ENCODE data around the gene CENPO. TPM values are rescaled to one million over a fixed set of nuclear protein-coding genes. Genes with fewer than 3 reads are reported as not detected.

CENPO gene
- total RNA-seq, 1 donor from 2014 or later, result 18.0 TPM

DNA sequence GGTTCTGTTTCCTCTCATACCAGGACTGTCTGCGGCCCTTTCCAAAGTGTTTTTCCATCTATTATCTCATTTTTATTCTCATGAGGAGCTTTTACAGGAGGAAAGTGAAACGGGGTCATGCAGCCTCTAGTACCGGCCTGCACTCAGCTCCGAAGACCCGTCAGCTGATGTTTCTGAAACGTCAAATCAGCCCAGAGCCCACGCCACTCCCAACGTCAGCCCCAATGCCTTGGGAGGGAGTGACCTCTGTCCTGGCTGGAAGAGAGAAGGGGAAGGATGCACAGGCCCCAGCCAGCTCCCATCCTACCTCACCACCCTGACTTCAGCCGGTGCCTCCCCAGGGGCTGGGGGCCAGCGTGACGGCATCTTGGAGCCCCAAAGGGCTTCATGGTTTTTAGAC is 68.3 kb downstream of the CENPO start:
- TF ChIP-seq, protein P1, sequence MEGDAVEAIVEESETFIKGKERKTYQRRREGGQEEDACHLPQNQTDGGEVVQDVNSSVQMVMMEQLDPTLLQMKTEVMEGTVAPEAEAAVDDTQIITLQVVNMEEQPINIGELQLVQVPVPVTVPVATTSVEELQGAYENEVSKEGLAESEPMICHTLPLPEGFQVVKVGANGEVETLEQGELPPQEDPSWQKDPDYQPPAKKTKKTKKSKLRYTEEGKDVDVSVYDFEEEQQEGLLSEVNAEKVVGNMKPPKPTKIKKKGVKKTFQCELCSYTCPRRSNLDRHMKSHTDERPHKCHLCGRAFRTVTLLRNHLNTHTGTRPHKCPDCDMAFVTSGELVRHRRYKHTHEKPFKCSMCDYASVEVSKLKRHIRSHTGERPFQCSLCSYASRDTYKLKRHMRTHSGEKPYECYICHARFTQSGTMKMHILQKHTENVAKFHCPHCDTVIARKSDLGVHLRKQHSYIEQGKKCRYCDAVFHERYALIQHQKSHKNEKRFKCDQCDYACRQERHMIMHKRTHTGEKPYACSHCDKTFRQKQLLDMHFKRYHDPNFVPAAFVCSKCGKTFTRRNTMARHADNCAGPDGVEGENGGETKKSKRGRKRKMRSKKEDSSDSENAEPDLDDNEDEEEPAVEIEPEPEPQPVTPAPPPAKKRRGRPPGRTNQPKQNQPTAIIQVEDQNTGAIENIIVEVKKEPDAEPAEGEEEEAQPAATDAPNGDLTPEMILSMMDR (conservative IDR thresholded peaks at IDR 0.05; ENCODE audit: low read depth, low read length), result no peak
- DNase-seq (ENCODE audit: low read depth), result no peak
- H3K4me3 ChIP-seq (ENCODE audit: low read depth, low read length), result no peak overlapping the region

DNA sequence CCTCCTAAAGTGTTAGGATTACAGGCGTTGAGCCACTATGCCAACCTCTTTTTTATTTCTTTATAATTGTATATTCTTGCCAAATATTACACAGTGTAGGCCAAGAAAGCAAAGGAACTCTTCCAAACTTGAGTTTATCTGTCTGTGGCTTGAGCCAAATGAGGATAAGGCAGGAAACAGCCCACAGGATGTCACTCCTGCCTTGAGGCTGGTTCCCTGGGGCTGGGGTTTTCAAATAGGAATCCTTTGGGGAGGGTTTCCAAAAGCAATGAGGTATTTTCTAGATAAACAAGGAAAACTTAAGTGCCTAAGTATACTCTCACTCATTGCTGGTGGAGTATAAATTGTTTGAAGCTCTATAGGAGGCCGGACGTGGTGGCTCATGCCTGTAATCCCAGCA is 70.4 kb downstream of the CENPO start:
- no peak for DNase-seq (ENCODE audit: low read depth)
- H3K4me3 ChIP-seq (ENCODE audit: low read depth, low read length), result no peak overlapping the region
- TF ChIP-seq, protein P1 (conservative IDR thresholded peaks at IDR 0.05; ENCODE audit: low read depth, low read length), result no peak

DNA sequence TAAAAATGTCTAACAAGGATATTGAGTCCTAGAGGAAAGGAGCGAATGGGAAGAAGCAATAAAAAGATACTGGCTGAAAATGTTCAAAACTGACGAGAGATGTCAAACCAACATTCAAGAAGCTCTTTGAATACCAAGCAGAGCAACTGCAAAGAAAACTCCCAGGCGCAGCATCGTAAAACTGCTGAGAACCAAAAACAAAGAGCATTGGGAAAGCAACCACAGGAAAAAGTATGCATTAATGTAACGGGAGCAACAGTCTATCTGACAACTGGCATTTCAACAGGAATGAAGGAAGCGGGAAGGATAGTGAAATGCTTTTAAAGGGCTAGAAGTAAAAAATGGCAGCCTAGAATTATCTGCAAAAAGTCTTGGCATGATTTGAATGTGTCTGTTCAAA is 73.7 kb downstream of the CENPO start:
- TF ChIP-seq, protein P1 (conservative IDR thresholded peaks at IDR 0.05; ENCODE audit: low read depth, low read length), result no peak
- H3K4me3 ChIP-seq (ENCODE audit: low read depth, low read length), result no peak overlapping the region
- DNase-seq (ENCODE audit: low read depth), result no peak

DNA sequence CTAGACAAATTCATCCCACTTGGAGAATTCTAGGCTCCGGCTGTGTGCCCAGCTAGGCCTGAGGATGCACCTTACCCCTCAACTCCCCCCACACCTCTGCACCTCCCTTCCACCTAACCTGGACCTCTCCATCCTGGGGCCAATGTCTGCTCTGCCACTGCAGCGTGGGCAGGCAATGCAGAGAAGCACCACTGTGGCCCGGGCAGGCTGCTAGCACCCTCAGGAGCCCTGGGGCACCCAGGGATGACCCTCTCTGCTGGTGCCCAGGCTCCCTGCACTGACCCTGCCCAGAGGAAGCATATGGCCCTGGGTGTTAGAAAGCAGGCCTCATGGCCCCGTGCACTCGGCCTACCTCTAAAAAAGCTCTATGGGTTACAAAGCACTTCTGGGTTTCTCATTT is 77.2 kb downstream of the CENPO start:
- no peak for DNase-seq (ENCODE audit: low read depth)
- H3K4me3 ChIP-seq (ENCODE audit: low read depth, low read length), result no peak overlapping the region
- TF ChIP-seq, protein P1 (conservative IDR thresholded peaks at IDR 0.05; ENCODE audit: low read depth, low read length), result no peak

DNA sequence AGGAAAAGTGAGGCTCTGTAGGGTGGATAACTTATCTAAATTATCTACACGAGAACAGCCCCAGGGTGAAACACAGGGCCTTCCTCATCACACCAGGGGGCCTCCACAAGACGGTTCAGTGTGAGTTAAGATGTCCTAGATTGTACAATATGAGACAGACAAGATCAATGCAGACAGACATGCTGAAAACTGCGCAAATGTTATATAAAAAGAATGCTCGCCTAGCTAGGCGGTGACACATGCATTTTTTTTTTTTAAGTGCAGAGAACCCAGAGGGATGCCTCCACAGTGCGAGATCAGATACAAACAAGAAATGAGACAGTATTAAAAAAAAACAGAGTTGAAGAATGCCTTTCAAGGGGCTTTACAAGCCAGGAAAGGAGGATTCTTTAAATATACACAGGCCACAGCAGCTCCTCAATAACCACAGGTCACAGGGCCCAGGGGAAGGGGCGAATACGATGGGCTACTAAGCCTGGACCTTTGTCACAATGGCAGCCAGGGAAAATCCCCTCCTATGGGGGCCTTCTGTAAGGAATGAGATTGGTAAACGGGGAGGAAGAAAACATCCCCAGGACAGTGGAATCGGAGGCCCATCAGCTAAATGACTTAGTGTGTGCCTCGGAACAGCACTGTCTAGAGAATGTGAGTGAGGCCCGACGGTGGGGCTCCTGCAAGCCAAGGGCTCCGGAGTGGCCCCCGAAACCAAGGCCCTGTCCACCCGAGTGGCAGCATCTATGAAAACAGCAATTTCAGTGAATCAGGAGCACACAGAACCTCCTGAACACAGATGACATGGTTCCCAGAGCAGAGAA is 77.9 kb downstream of the CENPO start:
- TF ChIP-seq, protein P1 (conservative IDR thresholded peaks at IDR 0.05; ENCODE audit: low read depth, low read length), result no peak
- H3K4me3 ChIP-seq (ENCODE audit: low read depth, low read length), result no peak overlapping the region
- no peak for DNase-seq (ENCODE audit: low read depth)

DNA sequence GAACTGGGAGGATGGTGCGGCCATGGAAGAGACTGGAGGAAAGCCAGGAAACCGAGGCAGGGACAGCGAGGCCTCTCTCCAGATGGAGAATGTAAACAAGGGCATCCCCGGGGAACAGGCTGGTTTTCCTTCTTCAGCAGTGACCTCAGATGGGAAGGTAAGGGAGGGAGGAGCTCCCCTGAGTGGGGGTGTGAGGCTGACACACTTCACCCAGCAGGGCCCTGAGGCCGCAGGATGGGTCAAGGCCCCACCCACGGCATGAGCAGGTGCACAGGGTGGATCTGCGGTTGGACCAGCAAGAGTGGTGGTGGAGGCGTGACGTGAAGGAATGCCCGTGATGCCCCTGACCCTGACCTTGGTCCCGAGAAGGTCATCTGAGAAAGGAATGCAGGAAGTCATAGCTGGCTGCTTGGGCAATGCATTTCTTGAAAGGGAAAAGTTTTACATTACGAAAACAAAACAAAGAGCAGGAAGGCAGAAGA is 78.7 kb downstream of the CENPO start:
- DNase-seq (ENCODE audit: low read depth), result no peak
- no peak overlapping the region for H3K4me3 ChIP-seq (ENCODE audit: low read depth, low read length)
- TF ChIP-seq, protein P1 (conservative IDR thresholded peaks at IDR 0.05; ENCODE audit: low read depth, low read length), result no peak

Other genes starting within 250 kb of the CENPO start
- gene PTRHD1, start within 50 bp of the CENPO start, total RNA-seq, result 50.3 and 58.3 TPM in 2 replicates
- 18.7 and 37.6 TPM in 2 replicates for gene ADCY3, start 126.8 kb downstream of the CENPO start, total RNA-seq
- gene DNAJC27, start 178.5 kb downstream of the CENPO start, total RNA-seq, result 2.1 and 2.2 TPM in 2 replicates
- 1.3 and 2.6 TPM in 2 replicates for gene EFR3B, start 248.7 kb downstream of the CENPO start, total RNA-seq